Caco-2 (cell line): Measurements from ENCODE around the gene CDX2. TPM values are rescaled to one million over a fixed set of nuclear protein-coding genes. Genes with fewer than 3 reads are reported as not detected.

Experiments used
- BruUV-seq: library from RNA; stranded (reverse); fragments of 400-500 nt; replicated peaks from 2 replicates; lab custom pipeline; 2021; lab: Mats Ljungman, UMichigan
- CTCF ChIA-PET: fragments of 300-600 bp; sonication (Branson Sonifier 250); formaldehyde crosslinking; loops from one replicate; lab custom pipeline; 2022; ENCODE audit warnings: antibody characterized with exemption; lab: Charles Lee
- POLR2A ChIA-PET: fragments of 300-600 bp; sonication (Branson Sonifier 250); formaldehyde crosslinking; loops from one replicate; lab custom pipeline; 2022; ENCODE audit warnings: antibody characterized with exemption; lab: Charles Lee
- DNase-seq, 2 experiments: peaks; one replicate each; pipeline versions ENCODE4 v3.0.0 to v3.0.0-alpha.2; 2020 to 2022
- H3K27me3 ChIP-seq: replicated peaks from 2 replicates; pipeline ENCODE4 v1.6.0; 2011; ENCODE audit warnings: low read length; ENCODE audit not compliant: control insufficient read depth, insufficient read depth
- H3K36me3 ChIP-seq: 2 replicates; pipeline ENCODE4 v1.5.1; 2011; ENCODE audit warnings: low read length; ENCODE audit not compliant: control insufficient read depth, insufficient read depth
- H3K4me1 ChIP-seq: fragments of 250-450 bp; sonication (Bioruptor Pico); 2 replicates; pipeline ENCODE4 v1.5.1; 2020; ENCODE audit warnings: mild to moderate bottlenecking
- H3K4me3 ChIP-seq: 2 replicates; pipeline ENCODE4 v1.5.1; 2011; ENCODE audit warnings: low read depth, mild to moderate bottlenecking, control low read depth, low read length
- H3K9me3 ChIP-seq: fragments of 250-450 bp; sonication (Bioruptor Pico); 2 replicates; pipeline ENCODE4 v1.5.1; 2020; ENCODE audit warnings: mild to moderate bottlenecking, moderate library complexity
- H3K27ac Mint-ChIP-seq: one replicate; pipeline ENCODE4 v1.8.0; 2022; ENCODE audit warnings: mixed read lengths; ENCODE audit not compliant: unreplicated experiment
- H3K27me3 Mint-ChIP-seq: one replicate; pipeline ENCODE4 v1.8.0; 2022; ENCODE audit warnings: mixed read lengths; ENCODE audit not compliant: insufficient read depth, unreplicated experiment
- H3K36me3 Mint-ChIP-seq: one replicate; pipeline ENCODE4 v1.8.0; 2022; ENCODE audit warnings: mild to moderate bottlenecking, mixed read lengths; ENCODE audit not compliant: insufficient read depth, unreplicated experiment
- H3K4me1 Mint-ChIP-seq: one replicate; pipeline ENCODE4 v1.8.0; 2022; ENCODE audit warnings: low read depth, mixed read lengths; ENCODE audit not compliant: unreplicated experiment
- H3K4me3 Mint-ChIP-seq: one replicate; pipeline ENCODE4 v1.8.0; 2022; ENCODE audit warnings: mild to moderate bottlenecking, moderate library complexity, mixed read lengths; ENCODE audit not compliant: unreplicated experiment
- H3K9me3 Mint-ChIP-seq: one replicate; pipeline ENCODE4 v1.8.0; 2022; ENCODE audit warnings: mixed read lengths; ENCODE audit not compliant: unreplicated experiment
- intact Hi-C: fragments of 100-400 bp; cut with micrococcal nuclease; formaldehyde crosslinking; loops from one replicate; pipeline ENCODE4 v1.10.0; 2022; ENCODE audit not compliant: unreplicated experiment
- total RNA-seq: library from RNA; stranded (reverse); gene quantifications from 2 replicates; pipeline ENCODE4 v1.2.3, GENCODE V29; 2022
- TF ChIP-seq, protein P1 (sequence below), 2 experiments: fragments of 200-600 bp in 1 of 2; IDR thresholded peaks; 1 replicate in 1 of 2; 2 replicates in 1 of 2; pipeline versions ENCODE4 v1.5.1 to v1.8.0; 2011 to 2022; ENCODE audit warnings: antibody characterized with exemption in 1 of 2, control low read depth in 1 of 2, inconsistent platforms in 1 of 2, low read depth in 1 of 2, low read length in 1 of 2, mild to moderate bottlenecking in 1 of 2, moderate library complexity in 1 of 2; ENCODE audit not compliant: insufficient read depth in 1 of 2, severe bottlenecking in 1 of 2, unreplicated experiment in 1 of 2

Gene CDX2
- total RNA-seq, 1 experiment from 2014 or later, result 104 TPM

DNA sequence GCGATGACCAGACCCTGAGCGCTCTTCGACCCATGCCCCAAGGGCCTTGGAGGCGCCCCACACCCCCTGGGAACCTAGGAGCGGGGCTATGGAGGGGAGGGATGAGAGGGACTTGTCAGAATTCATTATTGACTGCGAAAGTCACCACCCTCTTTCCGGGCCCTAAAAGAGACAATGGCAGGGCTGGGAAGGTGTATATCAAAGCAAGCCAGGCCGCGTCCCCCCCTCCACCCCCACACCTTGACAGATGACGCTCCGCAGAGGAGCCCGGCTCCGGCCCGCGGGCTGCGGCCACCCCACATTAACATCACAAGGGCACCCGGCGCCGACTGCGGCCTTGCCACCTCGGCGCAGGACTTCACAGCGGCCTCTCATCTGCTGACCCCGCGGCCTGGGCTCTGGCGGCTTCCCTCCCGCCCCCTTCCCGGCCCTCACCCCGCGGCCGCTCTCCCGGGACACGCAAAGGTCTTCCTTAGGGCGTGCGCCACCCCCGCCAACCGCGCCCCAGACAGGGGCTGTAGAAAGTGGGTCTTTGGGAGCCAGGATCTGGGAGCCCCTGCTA is 2.4 kb downstream of the CDX2 start:
- H3K4me1 ChIP-seq, result peaks cover 55% of the 10 kb centered on the region
- peaks cover 7% of the 10 kb centered on the region for H3K36me3 ChIP-seq
- Mint-ChIP-seq H3K4me3 (peak overlapping the region; percentile 99), H3K9me3 (no peaks in the 10 kb centered on the region), H3K4me1 (peaks cover 22% of the 10 kb centered on the region), H3K27me3 (no peaks in the 10 kb centered on the region), H3K27ac (peak overlapping the region; percentile 65), H3K36me3 (peaks cover 76% of the 10 kb centered on the region)
- ChIA-PET CTCF (interaction anchor here (0.8 to 4.6 kb wide), 3 partner anchors 12 to 605 kb away, joined by 9 to 41 read pairs (median 13); no protein-coding TSS in a partner anchor), POLR2A (interaction anchor here (0.6 to 1.6 kb wide), 2 partner anchors 13 to 1212 kb away, joined by 5 to 9 read pairs; no protein-coding TSS in a partner anchor)
- intact Hi-C loops, result loop anchor here (5.0 kb wide), 3 partner anchors 344 to 1009 kb away; partner anchors contain the start of genes LNX2, MTIF3 and POLR1D
- no peaks in the 10 kb centered on the region for H3K9me3 ChIP-seq
- DNase-seq, result peak; percentile 56 to 71
- peak overlapping the region; percentile 96 for H3K4me3 ChIP-seq
- no peaks in the 10 kb centered on the region for H3K27me3 ChIP-seq
- BruUV-seq, result no TSS peak
- TF ChIP-seq, protein P1, sequence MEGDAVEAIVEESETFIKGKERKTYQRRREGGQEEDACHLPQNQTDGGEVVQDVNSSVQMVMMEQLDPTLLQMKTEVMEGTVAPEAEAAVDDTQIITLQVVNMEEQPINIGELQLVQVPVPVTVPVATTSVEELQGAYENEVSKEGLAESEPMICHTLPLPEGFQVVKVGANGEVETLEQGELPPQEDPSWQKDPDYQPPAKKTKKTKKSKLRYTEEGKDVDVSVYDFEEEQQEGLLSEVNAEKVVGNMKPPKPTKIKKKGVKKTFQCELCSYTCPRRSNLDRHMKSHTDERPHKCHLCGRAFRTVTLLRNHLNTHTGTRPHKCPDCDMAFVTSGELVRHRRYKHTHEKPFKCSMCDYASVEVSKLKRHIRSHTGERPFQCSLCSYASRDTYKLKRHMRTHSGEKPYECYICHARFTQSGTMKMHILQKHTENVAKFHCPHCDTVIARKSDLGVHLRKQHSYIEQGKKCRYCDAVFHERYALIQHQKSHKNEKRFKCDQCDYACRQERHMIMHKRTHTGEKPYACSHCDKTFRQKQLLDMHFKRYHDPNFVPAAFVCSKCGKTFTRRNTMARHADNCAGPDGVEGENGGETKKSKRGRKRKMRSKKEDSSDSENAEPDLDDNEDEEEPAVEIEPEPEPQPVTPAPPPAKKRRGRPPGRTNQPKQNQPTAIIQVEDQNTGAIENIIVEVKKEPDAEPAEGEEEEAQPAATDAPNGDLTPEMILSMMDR (IDR thresholded peaks at IDR 0.05; ENCODE audit: insufficient read depth in 1 of 2, low read depth in 1 of 2, low read length in 1 of 2, severe bottlenecking in 1 of 2, unreplicated experiment in 1 of 2), result no peak

DNA sequence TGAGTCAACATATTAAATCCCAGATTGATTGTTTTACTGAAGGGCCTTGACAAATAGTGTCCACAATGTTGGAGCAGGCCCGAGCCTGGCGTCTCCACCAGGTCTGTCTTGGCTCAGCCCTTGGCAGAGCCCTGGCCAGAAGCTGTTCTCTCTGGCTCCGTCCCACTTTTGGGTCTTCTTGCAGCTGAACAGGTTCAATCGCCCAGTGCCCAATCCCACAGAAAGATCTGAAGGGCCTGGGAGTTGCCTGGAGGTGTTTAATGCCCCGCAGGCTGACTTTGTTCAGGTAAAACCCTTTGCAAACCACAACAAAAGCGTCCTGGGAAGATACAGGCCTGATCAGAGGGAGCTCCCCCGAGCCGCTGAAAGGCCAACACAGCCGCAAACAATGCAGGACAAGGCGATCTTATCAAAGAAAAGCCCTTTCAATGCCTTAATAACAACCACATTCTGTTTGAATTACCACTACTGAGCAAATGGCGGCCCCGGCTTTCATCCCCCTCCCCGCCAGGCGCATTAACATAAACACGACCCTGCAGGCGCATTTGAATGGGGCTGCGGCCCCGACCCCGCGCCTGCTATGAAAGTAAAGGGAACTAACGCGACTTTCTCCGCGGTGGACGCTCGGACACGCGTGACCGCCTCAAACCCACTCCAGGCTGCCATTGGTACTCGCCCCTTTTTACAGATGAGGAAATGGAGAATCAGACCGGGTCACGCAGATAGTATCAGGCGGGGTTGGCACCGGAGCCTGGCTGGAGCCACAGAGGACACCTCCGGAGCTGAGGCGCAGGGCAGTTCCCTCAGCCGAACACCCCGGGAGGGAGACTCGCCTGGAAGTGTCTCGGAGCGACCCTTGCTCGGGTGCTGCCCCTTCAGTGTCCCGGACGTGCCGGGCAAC is 3.1 kb downstream of the CDX2 start:
- peak overlapping the region; percentile 99 for H3K4me3 Mint-ChIP-seq
- H3K9me3 ChIP-seq, result no peaks in the 10 kb centered on the region
- peaks cover 22% of the 10 kb centered on the region for H3K4me1 Mint-ChIP-seq
- no peaks in the 10 kb centered on the region for H3K27me3 Mint-ChIP-seq
- H3K36me3 Mint-ChIP-seq, result peaks cover 83% of the 10 kb centered on the region
- no peaks in the 10 kb centered on the region for H3K27me3 ChIP-seq
- no peaks in the 10 kb centered on the region for H3K9me3 Mint-ChIP-seq
- ChIA-PET POLR2A (interaction anchor here (0.5 to 1.6 kb wide), 3 partner anchors 12 to 1212 kb away, joined by 3 to 9 read pairs (median 5); no protein-coding TSS in a partner anchor), CTCF (interaction anchor here (1.1 to 4.6 kb wide), 3 partner anchors 12 to 139 kb away, joined by 3 to 41 read pairs (median 3); no protein-coding TSS in a partner anchor)
- intact Hi-C loops, result loop anchor here (5.0 kb wide), 3 partner anchors 344 to 1009 kb away; partner anchors contain the start of genes LNX2, MTIF3 and POLR1D
- peaks cover 9% of the 10 kb centered on the region for H3K36me3 ChIP-seq
- H3K4me3 ChIP-seq, result peak overlapping the region; percentile 96
- BruUV-seq, result no TSS peak
- peak overlapping the region; percentile 65 for H3K27ac Mint-ChIP-seq
- DNase-seq, result peak; percentile 87 to 92
- TF ChIP-seq, protein P1 (IDR thresholded peaks at IDR 0.05; ENCODE audit: insufficient read depth in 1 of 2, low read depth in 1 of 2, low read length in 1 of 2, severe bottlenecking in 1 of 2, unreplicated experiment in 1 of 2), result no peak
- peaks cover 55% of the 10 kb centered on the region for H3K4me1 ChIP-seq

DNA sequence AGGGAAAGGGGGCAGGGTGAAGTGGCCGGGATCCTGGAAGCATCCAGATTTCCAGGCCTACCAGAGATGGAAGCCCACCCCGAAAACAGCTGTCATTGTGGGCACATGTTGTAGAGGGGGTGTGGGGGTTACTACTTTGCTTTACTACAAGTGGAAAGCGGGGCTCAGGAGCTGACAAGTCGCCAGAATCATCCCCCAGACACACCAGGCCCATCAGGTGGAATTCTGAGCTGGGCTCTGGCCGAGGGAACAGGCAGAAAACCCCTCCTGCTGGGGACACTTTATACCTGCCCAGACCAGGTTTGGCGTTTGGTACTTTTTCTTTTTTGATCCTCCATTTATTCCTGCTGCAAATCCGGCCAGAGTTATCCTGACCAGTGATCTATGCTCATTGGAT is 3.8 kb downstream of the CDX2 start:
- peaks cover 90% of the 10 kb centered on the region for H3K36me3 Mint-ChIP-seq
- H3K27me3 Mint-ChIP-seq, result no peaks in the 10 kb centered on the region
- peak overlapping the region; percentile 96 for H3K4me3 ChIP-seq
- H3K9me3 Mint-ChIP-seq, result no peaks in the 10 kb centered on the region
- H3K27me3 ChIP-seq, result no peaks in the 10 kb centered on the region
- intact Hi-C loops, result loop anchor here (5.0 kb wide), 3 partner anchors 343 to 1008 kb away; partner anchors contain the start of genes LNX2, MTIF3 and POLR1D
- no peaks in the 10 kb centered on the region for H3K9me3 ChIP-seq
- H3K36me3 ChIP-seq, result peaks cover 9% of the 10 kb centered on the region
- no TSS peak for BruUV-seq
- peak overlapping the region; percentile 65 for H3K27ac Mint-ChIP-seq
- ChIA-PET CTCF (interaction anchor here (1.1 to 4.6 kb wide), 3 partner anchors 11 to 139 kb away, joined by 3 to 41 read pairs (median 3); no protein-coding TSS in a partner anchor), POLR2A (interaction anchor here (1.6 kb wide), 1 partner anchor 11 kb away, joined by 5 read pairs; no protein-coding TSS in a partner anchor)
- peak in 1 of 2 experiments; percentile 32 for DNase-seq
- peaks cover 22% of the 10 kb centered on the region for H3K4me1 Mint-ChIP-seq
- TF ChIP-seq, protein P1 (IDR thresholded peaks at IDR 0.05; ENCODE audit: insufficient read depth in 1 of 2, low read depth in 1 of 2, low read length in 1 of 2, severe bottlenecking in 1 of 2, unreplicated experiment in 1 of 2), result no peak
- peaks cover 53% of the 10 kb centered on the region for H3K4me1 ChIP-seq
- peak overlapping the region; percentile 99 for H3K4me3 Mint-ChIP-seq
